ENCODE data around the gene FIBP. TPM values are rescaled to one million over a fixed set of nuclear protein-coding genes. Genes with fewer than 3 reads are reported as not detected.

FIBP gene
- polyA plus RNA-seq, 3 donors, result 79.1 to 109 (median 101) TPM

GRCh38 chr11:65918211-65919140 is 30.2 kb upstream of the FIBP start, which contains the start of gene C11orf68:
Gene C11orf68 (minus strand): TSS chr11:65919062. CDS start chr11:65919031, 31 bp downstream.
- Mint-ChIP-seq H3K27ac (peak within 1 kb of the TSS; percentile 81 to 93 (median 87)), H3K36me3 (peaks cover 26 to 29% of the 10 kb centered on the region in 2 donors), H3K4me3 (peak within 1 kb of the TSS; percentile 89 to 95), H3K4me1 (peaks cover 58% of the 10 kb centered on the region), H3K27me3 (ENCODE audit: low read depth in 3 of 3) (peaks cover 0 to 2% (median 0%) of the 10 kb centered on the region in 3 donors), H3K9me3 (no peaks in the 10 kb centered on the region)
- intact Hi-C loops (cut with micrococcal nuclease), result loop anchor here in 1 of 2 donors (1.0 to 2.0 kb wide), 2 partner anchors 18 to 43 kb away; partner anchors contain the start of genes FOSL1 and SART1
- TF ChIP-seq CTCF (IDR thresholded peaks at IDR 0.05), result no peak
- Histone ChIP-seq H3K79me2 (ENCODE audit: insufficient read depth, low read length) (peaks cover 38% of the 10 kb centered on the region), H3K27me3 (ENCODE audit: control insufficient read depth in 2 of 2, insufficient read depth in 2 of 2, low read length in 2 of 2) (no peaks in the 10 kb centered on the region), H3K9me3 (replicated peaks in 1 of 2; ENCODE audit: control insufficient read depth in 1 of 2, insufficient read depth in 1 of 2, low read length in 2 of 2) (no peaks in the 10 kb centered on the region), H4K20me1 (ENCODE audit: insufficient read depth, low read length) (peaks cover 10% of the 10 kb centered on the region), H3K9ac (ENCODE audit: insufficient read depth, low read length, poor library complexity, severe bottlenecking) (peak within 1 kb of the TSS; percentile 94), H3K4me3 (replicated peaks in 1 of 3; ENCODE audit: low read depth in 2 of 3, low read length in 3 of 3) (peak within 1 kb of the TSS; percentile 93 to 99 (median 98)), H2AFZ (ENCODE audit: insufficient read depth, low read depth, low read length, poor library complexity, severe bottlenecking) (peak within 1 kb of the TSS; percentile 82), H3K27ac (ENCODE audit: low read depth in 1 of 2, low read length in 2 of 2) (peak within 1 kb of the TSS; percentile 61 to 94), H3K36me3 (replicated peaks in 1 of 2; ENCODE audit: control insufficient read depth in 1 of 2, insufficient read depth in 2 of 2, low read length in 2 of 2) (peaks cover 12 to 19% of the 10 kb centered on the region in 2 donors), H3K4me2 (replicated peaks; ENCODE audit: extremely low read depth, low read length, poor library complexity, severe bottlenecking) (peak within 1 kb of the TSS; percentile 99), H3K4me1 (ENCODE audit: control insufficient read depth in 1 of 2, insufficient read depth in 2 of 2, low read length in 2 of 2) (peaks cover 58 to 63% of the 10 kb centered on the region in 2 donors)
- DNase-seq, result no peak
- WGBS (ENCODE audit: insufficient coverage), result 3% methylated on average over 49 of the region's 77 CpGs

GRCh38 chr11:65917434-65918210 is 29.4 kb upstream of the FIBP start:
- H3K36me3 Mint-ChIP-seq, result peaks cover 18 to 20% of the 10 kb centered on the region in 2 donors
- H3K4me3 ChIP-seq (replicated peaks in 1 of 3; ENCODE audit: low read depth in 2 of 3, low read length in 3 of 3), result peak overlapping the region; percentile 93 to 99 (median 98)
- H3K27me3 Mint-ChIP-seq (ENCODE audit: low read depth in 3 of 3), result peaks cover 0 to 2% (median 0%) of the 10 kb centered on the region in 3 donors
- peaks cover 58% of the 10 kb centered on the region for H3K4me1 Mint-ChIP-seq
- no peaks in the 10 kb centered on the region for H3K9me3 ChIP-seq (replicated peaks in 1 of 2; ENCODE audit: control insufficient read depth in 1 of 2, insufficient read depth in 1 of 2, low read length in 2 of 2)
- WGBS (ENCODE audit: insufficient coverage), result 97% methylated on average over 26 of the region's 35 CpGs
- peak overlapping the region in 6 of 7 donors; percentile 8 to 93 (median 86) for H3K27ac Mint-ChIP-seq
- H3K36me3 ChIP-seq (replicated peaks in 1 of 2; ENCODE audit: control insufficient read depth in 1 of 2, insufficient read depth in 2 of 2, low read length in 2 of 2), result peaks cover 5 to 10% of the 10 kb centered on the region in 2 donors
- H3K79me2 ChIP-seq (ENCODE audit: insufficient read depth, low read length), result peaks cover 38% of the 10 kb centered on the region
- peak overlapping the region; percentile 99 for H3K4me2 ChIP-seq (replicated peaks; ENCODE audit: extremely low read depth, low read length, poor library complexity, severe bottlenecking)
- H4K20me1 ChIP-seq (ENCODE audit: insufficient read depth, low read length), result peaks cover 10% of the 10 kb centered on the region
- intact Hi-C loops (cut with micrococcal nuclease), result loop anchor here in 1 of 2 donors (2.0 kb wide), 1 partner anchor 17 kb away; the partner anchor contains the start of gene FOSL1
- H3K9me3 Mint-ChIP-seq, result no peaks in the 10 kb centered on the region
- no peaks in the 10 kb centered on the region for H3K27me3 ChIP-seq (ENCODE audit: control insufficient read depth in 2 of 2, insufficient read depth in 2 of 2, low read length in 2 of 2)
- H3K4me1 ChIP-seq (ENCODE audit: control insufficient read depth in 1 of 2, insufficient read depth in 2 of 2, low read length in 2 of 2), result peaks cover 58 to 63% of the 10 kb centered on the region in 2 donors
- no peak for DNase-seq
- no peak for TF ChIP-seq CTCF (IDR thresholded peaks at IDR 0.05)
- H3K27ac ChIP-seq (ENCODE audit: low read depth in 1 of 2, low read length in 2 of 2), result peak overlapping the region in 1 of 2 donors; percentile 94
- H2AFZ ChIP-seq (ENCODE audit: insufficient read depth, low read depth, low read length, poor library complexity, severe bottlenecking), result no peak overlapping the region
- H3K9ac ChIP-seq (ENCODE audit: insufficient read depth, low read length, poor library complexity, severe bottlenecking), result peak overlapping the region; percentile 94
- peak overlapping the region; percentile 83 to 86 for H3K4me3 Mint-ChIP-seq

All from CD14-positive monocyte (primary cell).